Choroid plexus epithelial cell (primary cell): ENCODE measurements around the gene CACNA1D.

ENCODE experiments used
- DNase-seq: peaks from one replicate; pipeline ENCODE4 v3.0.0-alpha.2; 2010; ENCODE audit warnings: low read depth
- H3K4me3 ChIP-seq: 2 replicates; pipeline ENCODE4 v1.5.1; 2011; ENCODE audit warnings: low read depth, mild to moderate bottlenecking, control low read depth, low read length, moderate library complexity
- TF ChIP-seq, protein P1 (sequence below): conservative IDR thresholded peaks from 2 replicates; pipeline ENCODE4 v1.5.1; 2011; ENCODE audit warnings: low read depth, mild to moderate bottlenecking, control low read depth, inconsistent platforms, low read length, moderate library complexity

CACNA1D gene

DNA sequence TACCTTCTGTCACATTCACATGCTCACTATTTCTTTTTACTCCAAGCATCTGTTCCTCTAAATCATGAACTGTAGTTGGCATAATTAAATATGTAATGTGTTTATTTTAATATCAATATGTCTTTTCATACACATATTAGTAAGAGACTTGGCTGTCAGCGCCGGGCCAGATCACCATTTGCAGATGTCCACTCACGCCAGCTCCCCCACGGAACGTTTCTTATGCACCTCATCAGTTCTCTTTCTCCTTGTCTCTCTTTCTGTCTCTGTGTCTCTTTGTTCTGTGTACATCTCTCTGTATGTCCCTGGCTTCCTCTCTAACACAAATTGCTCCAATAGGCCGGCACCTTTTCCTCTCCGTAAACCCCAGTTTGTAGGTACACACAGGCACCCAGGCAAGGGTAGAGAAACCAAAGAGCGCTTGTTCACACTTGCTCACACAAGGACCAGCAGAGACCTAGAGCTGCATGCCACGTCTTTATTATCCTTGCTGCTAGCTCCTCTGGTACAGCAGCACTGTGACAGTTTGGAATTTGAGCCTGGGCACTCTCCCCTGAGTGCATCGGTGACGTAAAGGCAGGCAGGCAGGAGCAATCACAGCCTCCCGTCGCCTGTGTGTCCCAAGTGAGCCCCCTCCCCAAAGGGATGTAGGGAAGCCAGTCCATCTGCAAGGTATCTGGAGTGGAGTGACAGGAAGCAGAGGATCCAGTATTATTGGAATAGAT, 40.4 kb downstream of the CACNA1D start:
- DNase-seq = no peak
- H3K4me3 ChIP-seq = no peak overlapping the region
- TF ChIP-seq, protein P1, sequence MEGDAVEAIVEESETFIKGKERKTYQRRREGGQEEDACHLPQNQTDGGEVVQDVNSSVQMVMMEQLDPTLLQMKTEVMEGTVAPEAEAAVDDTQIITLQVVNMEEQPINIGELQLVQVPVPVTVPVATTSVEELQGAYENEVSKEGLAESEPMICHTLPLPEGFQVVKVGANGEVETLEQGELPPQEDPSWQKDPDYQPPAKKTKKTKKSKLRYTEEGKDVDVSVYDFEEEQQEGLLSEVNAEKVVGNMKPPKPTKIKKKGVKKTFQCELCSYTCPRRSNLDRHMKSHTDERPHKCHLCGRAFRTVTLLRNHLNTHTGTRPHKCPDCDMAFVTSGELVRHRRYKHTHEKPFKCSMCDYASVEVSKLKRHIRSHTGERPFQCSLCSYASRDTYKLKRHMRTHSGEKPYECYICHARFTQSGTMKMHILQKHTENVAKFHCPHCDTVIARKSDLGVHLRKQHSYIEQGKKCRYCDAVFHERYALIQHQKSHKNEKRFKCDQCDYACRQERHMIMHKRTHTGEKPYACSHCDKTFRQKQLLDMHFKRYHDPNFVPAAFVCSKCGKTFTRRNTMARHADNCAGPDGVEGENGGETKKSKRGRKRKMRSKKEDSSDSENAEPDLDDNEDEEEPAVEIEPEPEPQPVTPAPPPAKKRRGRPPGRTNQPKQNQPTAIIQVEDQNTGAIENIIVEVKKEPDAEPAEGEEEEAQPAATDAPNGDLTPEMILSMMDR = no peak

DNA sequence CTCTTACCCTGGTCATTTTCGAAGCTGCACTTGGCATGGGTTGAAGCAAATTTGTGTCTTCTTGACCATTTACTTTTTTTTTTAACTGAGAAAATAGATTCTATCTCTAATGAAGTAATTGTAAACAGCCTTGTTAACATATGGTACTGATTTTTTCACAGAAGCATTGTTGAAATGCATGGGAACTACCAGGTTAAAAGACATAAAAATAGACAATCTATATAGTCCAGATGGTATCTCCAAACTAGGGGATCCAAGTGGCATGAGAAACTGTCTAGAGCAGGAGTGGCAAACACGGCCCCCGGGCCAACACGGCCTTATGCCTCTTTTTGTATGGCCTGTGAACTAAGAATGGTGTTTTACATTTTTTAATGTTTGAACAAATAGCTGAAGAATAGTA, 41.9 kb downstream of the CACNA1D start:
- TF ChIP-seq, protein P1 = no peak
- no peak for DNase-seq
- H3K4me3 ChIP-seq = no peak overlapping the region

DNA sequence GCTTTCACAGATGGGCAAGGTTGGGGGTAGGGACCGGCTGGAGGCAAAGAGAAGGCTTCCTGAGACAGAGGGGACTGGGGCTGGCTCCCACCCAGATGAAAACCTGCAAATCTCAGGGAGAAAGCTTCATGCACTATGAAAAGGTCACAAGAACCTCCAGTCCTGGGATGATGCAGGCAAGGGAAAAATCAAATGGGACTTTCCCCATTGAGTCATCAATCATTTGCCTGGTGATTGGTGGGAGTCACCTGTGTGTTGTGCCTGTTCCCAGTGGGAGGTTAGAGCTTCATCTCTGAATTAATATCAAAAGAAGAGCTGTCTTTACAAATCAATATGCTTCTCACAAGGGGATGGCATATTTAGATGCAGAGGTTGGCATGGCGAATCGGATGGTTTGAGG, 49.9 kb downstream of the CACNA1D start:
- DNase-seq = peak; percentile 7
- no peak overlapping the region for H3K4me3 ChIP-seq
- TF ChIP-seq, protein P1 = no peak

DNA sequence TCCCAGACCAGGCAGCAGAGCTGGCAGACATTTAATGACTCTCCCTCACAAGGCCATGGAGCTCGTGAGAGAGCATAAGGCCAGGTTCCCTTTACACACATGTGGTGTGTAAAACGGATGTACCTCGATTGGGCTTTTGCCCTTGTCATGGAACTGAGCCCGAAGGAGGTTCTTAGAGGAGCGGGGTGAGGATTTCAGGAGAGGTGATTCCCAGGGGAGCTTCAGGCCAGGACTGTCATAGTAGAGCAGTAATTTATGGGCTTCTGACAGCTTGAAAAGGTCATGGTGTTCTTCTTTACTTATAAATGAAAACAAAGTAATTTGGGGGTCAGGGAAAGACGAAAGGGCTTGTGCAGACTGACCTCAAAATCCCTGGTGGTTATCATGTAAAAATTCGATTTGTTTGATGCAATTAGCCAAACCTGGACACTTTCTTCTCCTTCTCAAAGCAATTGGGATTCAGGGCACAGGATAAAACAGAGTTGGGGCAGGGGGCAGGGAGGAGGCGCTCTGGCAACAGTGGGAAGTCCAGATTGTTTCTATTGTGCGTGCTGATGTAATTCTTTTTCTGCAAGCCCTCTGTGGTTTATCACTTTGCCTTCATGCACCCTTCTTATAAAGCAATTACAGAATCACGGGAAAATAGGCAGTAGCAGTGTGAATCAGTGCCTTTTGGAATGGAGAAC, 51.0 kb downstream of the CACNA1D start:
- TF ChIP-seq, protein P1 = no peak
- DNase-seq = no peak

DNA sequence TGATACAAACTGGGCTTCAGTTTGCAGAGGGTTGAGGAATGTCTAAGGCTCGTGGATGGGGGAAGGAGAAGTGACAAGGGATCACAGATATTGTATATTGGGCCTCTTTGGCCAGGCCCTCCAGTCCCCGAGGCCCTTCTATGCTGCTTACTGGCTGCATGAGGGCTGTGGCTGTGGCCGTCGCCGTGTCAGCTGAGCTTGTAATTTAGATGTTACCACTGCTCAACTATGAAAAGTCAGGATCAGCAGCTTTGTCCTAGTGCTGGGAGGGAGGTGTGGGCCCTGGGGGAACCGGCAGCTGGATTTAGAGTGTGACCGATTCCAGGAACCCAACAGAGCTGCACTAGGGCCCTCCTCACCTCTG, 51.6 kb downstream of the CACNA1D start:
- DNase-seq = no peak
- TF ChIP-seq, protein P1 = no peak
- no peak overlapping the region for H3K4me3 ChIP-seq

More for the DNA sequence above, 51.0 kb downstream of the CACNA1D start:
- no peak overlapping the region for H3K4me3 ChIP-seq

DNA sequence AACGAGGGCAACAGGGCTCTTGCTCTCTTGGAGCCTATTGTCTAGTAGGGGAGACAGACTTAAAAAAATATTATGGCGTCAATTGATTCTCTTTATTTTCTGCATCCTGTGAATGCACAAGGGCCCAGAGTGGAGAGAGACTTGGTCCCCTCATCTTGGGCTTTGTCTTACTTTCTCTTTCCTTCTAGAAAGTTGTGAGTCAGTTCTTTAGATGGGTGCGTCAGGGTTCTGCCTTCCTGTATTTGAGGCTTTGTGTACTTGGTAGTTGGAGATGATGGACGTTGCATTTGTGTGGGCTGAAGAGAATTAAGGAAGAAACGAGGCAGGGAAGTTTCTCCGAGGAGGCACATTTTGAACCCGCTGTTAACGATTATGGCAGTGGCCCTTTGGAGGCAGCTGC, 52.9 kb downstream of the CACNA1D start:
- TF ChIP-seq, protein P1 = no peak
- no peak overlapping the region for H3K4me3 ChIP-seq
- DNase-seq = no peak
